HG02610 (cell line): ENCODE results near the gene HGFAC.

Experiments used
- ATAC-seq: cut with Tn5 transposase; IDR thresholded peaks from one replicate; pipeline ENCODE4 v1.9.1; 2021; ENCODE audit warnings: mild to moderate bottlenecking, moderate library complexity; ENCODE audit not compliant: unreplicated experiment

The HGFAC gene

DNA sequence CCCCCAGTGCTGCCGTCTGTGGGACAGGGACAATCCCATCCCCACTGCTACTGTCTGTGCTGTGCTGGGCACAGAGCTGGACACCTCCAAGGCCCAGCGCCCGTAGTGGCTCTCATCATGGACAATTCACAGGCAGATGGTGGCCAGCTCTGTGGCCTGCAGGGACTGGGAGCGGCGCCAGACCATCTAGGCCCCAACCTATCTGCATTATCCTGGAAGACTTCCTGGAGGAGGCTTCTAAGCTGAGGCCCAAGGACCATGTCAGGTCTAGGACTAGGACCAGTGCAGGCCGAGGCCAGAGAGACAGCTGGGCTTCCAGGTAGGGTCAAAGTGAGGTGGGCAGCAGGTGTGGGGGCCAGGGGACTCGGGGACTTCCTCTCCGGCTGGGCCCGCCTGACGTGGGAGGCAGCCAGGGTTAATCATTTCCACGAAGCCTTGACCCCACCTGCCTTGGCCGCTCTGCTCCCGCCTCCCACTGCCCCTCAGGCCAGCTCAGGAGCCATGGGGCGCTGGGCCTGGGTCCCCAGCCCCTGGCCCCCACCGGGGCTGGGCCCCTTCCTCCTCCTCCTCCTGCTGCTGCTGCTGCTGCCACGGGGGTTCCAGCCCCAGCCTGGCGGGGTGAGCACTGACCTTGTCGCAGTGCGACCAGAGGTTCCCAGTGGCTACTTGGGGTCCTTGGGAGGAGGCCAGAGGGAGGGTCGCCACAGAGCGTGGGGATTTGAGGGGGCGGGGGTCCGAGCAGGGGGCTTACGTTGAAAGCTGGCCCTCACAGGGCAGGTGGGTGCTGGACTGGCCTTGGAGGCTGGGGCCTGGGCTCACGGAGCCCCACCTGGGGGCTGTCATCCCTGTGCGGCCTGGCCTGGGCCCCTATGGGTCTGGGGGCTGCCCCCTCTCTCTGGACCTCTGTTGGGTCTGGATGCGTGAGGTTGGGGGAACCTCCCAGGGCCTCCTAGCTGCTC lies at the start of gene HGFAC:
TSS of gene HGFAC (plus strand) at position 468 of the 959 bp plus-strand sequence. CDS start at position 502, 34 bp downstream.
- ATAC-seq, result no peak

DNA sequence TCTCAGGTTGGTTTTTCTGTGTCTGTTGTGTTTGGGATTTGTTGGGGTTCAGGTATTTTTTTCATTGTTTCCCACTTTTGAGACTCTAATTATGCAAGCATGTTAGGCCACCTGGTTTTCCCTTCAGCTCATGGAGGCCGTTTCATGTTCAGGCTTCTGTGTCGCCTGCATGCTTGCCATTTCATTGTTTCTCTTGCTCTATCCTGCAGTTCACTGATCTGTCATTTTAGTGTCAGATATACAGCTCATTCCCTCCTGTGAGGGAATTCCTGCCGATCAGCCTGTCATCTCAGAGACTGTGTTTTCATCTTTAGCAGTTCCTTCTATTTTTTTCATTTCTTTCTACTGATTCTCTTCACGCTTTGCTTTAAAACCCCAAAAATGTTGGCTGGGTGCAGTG lies 49.4 kb upstream of the HGFAC start:
- no peak for ATAC-seq

DNA sequence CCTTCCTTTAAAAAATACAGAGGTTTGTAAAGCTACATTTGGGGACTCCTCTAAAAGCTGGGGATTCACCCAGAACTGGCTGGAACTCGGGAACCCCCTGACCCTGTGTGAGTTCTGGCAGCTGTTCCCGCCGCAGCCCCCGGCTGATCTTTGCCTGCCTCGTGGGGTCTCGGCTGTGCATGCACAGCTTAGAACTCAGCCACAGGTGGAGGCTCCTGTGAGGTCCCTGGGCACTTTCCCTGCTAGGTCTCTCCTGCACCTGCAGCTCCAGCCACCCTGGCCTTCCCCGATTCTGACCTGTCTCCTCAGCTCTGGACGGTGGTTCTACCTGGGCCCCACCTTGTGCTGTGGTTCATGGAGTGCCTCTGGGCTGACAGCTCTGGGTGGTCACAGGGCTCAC lies 48.6 kb upstream of the HGFAC start:
- no peak for ATAC-seq

DNA sequence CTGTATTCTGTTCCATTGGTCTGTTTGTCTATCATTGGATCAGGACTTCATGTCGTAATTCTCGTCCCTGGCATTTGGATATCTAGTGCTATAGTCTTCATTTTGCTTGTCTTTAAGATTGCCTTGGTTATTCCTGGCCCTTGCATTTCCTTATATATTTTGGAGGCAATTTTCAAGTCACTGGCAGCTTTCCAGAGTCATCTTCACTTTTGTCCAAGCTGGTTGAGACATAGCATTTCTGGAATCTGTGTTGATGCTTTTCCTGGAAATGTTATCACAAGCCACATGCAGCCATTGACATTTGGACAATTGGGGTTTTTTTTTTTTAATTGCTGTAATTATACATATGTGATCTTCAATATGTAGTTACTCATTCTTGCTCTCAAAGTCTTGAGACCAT lies 45.2 kb upstream of the HGFAC start:
- no peak for ATAC-seq

DNA sequence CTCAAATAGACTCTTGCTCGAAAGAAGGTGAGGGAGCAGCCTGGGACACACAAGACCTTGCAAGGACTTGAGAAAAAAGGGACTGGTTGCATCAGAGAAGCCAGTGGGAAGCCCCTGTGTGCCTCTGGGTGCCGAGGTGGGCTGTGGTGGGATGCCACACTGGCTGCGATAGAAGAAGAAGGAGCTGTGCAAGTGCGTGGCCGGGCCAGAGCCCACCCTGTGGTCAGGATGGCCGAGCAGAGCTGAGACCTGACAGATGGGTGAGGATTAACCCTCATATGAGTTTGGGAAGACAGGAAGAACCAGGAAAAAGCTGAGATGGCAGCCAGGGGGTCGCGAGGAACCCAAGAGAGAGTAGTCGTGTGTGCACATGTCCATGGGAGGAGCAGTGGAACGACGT lies 44.6 kb upstream of the HGFAC start:
- ATAC-seq, result no peak

DNA sequence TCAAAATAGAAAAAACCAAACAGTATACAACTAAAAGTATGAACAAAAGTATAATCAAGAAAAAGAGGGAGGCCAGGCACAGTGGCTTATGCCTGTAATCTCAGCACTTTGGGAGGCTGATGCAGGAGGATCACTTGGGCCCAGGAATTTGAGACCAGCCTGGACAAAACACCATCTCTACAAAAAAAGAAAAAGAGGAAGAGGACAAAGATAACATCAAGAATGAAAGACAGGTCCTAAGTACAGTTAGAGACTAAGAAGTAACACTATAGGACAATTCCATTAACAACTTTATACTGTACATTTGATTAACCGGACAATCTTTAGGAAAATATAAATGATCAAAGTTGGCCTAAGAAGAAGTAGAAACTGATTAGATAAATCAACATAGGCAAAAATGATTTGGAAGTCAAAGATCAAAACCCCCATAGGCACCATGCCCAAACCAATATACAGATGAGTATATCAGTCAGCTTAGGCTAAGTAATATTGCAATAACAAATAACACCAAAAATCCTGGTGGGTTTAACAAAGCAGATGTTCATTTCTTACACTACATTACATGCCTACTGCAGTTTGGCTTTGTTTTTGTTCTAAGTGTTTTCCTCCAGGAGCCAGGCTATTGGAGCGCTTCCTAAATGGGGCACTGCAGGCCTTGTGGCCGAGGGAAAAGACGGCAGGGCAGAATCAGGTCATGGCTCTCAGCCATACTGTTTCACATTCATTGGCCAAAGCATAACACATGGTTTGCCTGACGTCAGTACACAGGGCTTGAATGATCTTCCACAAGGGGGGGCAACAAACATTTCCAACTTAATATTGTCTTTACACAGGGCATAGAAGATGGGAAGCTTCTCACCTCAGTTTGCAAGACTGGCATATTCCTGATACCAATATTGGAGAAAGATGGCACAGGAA lies 42.2 kb upstream of the HGFAC start:
- ATAC-seq, result no peak

DNA sequence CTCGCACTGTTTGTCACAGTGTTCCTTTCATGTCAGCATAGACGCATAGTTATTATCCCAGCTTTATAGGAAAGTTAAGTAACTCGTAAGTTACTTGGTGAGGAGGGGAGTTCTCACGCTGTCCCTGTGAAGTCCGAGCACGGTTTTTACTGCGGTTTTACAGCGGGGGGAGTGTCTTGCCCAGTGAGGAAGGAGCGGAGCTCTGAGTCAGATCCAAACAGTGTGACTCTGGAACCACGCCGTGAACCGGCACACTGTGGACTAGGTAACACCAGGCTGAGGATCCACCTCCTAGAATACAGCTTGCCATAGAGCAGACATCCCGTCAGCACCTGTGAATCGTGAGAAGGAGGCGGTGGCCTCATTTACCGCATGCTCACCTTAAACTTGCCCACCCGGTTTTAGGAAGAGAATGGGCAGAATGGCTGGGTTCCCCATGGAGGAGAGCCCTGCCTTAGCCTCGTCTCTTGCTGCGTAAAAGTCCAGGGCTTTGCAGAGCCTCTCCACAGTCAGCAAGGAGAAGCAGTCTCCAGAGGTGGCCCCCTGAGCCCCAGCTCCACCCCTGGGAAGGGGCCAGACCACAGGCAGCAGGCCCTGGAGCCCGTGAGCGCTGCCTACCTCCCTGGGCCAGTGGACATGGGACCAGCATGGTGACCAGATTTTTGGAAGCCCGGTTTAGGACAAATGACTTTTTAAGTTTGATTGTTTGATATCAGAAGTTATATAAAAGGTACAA lies 40.2 kb upstream of the HGFAC start:
- no peak for ATAC-seq

DNA sequence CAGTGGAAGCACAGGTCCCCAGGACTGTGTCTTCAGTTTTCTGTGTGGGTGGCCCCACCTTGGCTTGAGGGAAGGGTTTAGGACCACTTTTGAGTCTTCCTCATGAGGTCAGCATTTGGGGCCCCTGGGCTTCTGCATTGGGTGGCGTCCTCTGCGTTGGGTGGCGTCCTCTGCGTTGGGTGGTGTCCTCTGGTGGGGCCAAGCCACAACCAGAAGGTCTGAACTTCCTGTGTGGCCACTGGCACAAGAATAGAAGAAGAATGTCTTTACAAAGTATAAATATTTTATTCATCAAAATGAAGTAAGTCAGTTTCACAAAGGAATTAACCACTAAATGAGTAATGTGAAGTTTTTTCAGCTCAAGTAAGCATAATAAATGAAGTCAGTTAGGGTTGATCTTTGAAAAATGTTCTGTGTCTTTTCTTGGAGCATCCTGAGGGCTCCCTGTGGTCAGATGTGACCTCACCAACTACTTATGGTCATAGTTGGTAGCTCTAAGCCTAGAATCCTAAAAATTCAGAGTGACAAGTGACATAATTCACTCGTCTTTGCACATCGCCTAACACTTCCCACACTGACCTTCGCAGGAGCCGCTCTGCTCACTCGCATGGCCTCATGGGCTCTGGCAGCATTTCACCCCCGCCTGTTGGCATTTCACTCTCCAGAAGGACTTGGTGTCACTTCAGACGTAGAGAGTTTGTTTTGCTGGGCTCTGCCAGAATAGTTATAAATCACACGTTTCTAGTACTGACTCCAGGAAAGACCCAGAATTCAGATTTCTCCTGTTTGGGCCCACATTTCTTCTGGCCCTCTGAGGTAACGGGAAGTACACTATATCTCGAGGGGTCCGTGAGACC lies 39.0 kb upstream of the HGFAC start:
- no peak for ATAC-seq

DNA sequence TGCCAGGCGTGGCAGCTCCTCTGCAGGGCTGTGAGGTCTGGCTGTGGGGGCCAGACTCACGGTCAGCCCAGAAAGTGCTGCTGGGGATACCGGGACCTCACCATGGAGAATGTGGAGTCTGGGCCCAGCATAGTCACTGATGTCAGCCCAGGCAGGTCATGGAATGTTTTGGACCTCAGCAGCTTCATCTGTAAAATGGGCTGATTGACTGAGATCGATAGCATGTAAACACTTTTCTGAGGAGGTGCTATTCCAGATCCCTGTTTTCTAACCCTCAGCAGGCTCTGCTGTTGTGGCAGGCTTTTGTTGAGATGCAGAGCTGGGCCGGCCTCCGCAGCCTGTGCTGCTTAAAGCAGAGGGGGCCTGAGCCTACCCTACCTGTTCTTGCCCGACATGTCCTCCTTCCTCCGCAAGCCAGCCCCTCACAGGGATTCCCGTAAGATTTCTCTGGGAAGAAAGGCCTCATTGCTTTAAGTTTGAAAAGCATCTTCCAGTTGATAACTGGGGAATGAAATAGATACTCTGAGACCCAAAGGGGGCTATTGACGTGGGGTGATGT lies 38.3 kb upstream of the HGFAC start:
- no peak for ATAC-seq

DNA sequence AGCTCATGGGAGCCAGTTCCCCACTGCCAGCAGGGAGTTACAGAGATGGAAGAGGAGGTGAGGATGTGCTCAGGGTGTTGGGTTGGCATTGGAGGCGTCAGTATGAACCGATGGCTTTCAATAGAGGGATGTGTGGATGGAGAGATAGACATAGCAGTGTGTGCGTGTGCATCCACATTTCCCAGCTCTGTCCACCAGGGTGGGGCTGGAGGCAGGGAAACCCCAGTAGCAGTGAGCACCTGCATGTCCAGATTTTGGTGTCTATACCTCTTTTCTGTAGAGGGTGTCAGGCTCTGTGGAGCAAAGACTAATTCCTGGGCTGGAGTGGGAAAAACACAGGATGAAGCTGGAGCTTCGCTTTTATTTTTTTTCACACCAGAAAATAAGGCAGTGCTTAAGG lies 37.2 kb upstream of the HGFAC start:
- ATAC-seq, result no peak

DNA sequence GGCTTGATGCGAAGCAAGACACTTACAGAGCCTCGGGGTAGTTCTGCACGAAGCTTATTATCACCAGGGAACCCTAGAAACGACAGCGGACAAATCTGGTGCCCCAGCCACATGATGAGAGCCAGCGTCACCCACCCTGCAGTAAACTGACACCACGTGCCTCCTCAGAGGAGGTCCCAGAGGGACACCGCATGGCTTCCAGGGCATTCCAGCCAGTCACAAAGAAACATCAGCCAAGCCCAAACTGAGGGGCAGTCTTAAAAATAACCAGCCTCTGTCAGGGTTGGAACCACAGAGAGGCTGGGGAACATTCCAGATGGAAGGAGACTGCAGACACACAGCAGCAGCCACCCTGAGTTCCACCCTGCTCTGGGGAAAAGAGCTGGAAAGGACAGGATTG lies 36.6 kb upstream of the HGFAC start:
- no peak for ATAC-seq

DNA sequence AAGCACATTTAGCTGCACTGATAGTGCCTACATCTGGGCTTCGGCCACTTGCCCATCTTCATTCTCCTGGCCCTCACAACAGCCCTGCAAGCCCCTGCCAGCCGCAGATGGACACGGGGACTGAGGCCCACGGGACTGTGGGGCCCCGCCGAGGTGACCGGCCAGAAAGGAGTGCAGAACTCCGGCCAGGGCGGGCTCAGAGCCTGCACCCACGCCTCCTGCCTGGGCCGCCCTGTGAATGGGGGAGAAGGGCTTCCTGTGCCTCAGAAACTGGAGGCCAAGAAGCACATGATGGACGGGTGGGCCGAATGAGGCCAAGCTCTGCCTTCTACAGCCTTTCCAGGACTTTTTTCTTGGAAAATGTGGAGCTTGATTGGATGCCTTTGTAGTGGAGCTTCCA lies 35.7 kb upstream of the HGFAC start:
- no peak for ATAC-seq

DNA sequence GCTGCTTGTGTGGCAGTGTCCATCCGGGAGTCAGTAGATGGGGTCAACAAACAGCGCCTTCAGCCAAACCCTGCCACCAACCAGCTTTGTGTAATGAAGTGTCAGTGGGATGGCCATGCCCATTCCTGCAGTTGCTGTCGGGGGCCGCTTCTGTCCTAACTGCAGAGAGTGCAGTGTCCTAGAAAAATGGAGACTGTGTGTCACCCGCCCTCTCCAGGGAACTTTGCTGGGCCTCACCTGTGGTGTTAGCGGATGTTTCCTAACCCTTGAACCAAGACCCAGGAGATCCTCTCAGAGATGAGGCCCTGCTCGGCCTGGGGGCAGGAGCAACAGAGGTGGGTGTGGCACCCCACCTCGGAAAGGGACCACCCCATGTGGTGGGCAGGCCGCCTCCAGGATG lies 35.3 kb upstream of the HGFAC start:
- ATAC-seq, result no peak

DNA sequence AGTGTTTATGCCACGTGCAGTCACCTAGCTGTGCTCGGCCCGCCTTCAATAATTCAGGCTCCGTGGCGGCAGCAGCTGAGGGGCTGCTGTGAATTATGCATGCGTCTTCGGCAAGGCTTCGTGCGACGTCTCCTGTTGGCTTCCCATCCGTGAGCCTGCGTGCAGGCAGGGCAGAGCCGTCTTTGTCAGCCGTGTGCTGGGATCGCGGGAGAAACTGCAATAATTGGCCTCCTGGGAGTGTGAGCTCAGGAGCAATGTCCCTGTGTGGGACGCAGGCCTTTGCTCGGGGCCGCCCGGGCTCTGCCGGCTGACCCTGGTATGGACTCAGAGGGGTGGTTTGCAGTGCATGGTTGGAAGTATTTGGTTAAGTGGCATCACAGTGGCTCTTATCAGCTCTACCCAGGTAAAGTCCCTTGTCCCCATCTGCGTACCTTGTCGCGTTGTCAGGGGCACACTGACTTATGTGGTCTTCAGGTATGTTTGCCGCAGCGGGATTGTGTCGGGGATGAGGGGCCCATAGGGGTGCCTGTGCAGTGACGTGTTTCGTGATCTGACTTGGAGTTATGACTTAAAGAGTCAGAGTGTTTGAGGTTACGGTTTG lies 34.5 kb upstream of the HGFAC start:
- no peak for ATAC-seq

DNA sequence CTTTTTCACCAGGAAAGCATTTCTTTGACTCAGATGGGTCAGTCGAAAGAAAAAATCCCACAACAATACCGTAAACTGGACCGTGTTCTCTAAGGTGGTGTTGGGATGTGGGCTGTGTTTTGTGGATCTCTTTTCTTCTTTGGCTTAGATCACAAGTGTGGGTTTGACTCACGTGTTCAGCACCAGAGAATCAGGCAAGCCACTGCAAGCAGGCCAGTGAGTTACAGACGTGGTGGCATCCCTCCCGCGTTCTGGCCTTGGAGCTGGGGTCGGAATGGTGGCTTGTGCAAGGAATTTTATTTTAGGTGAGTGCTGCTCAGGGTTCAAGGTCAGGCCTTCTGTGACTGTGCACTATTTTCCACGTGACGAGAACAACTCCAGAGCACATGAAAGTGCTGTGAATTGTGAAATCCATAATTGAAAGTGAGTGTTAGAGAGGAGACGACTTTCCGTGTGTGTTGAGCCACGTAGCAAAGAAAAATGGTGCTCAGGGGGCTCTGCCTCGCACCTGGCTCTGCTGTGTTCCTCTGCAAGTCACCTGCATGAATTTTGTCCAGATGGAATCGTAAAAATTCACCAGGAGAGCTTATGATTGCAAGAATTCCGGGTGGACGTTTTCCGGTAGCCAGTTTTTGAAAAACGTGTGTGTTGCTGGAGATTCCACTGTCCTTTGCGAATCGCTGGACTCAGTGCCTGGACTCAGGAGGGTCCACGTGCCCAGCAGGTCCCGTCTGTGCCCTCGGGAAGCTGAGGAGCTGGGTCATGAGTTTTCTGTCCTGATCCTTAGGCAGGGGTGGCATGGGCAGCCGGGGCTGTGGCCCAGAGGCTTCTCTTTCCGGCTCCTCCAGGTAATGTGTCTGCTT lies 33.6 kb upstream of the HGFAC start:
- ATAC-seq, result no peak

DNA sequence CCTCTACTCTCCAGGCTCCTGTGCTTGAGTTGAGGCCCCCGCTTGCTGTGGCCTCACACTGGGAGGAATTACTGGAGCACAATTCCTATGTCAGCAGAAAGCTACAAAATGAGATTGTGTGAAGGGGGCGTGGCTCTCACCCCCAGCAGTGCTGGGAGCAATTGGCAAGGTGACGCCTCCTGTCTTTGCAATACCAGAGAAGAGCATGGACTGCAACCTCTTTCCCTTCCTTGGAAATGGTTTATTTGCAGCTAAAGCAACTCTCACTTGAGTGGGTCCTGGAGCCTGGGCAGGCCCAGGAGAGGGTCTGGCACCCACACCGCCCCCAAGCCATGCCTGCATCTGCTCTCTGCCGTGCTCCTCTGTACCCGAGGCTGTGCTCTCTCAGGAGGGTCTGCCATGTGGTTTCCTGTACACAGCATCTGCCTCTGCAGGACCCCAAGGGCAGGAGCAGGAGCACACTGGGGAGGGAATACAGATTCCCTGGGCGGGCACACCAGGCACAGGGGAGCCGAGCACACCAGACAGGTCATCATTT lies 32.9 kb upstream of the HGFAC start:
- no peak for ATAC-seq

DNA sequence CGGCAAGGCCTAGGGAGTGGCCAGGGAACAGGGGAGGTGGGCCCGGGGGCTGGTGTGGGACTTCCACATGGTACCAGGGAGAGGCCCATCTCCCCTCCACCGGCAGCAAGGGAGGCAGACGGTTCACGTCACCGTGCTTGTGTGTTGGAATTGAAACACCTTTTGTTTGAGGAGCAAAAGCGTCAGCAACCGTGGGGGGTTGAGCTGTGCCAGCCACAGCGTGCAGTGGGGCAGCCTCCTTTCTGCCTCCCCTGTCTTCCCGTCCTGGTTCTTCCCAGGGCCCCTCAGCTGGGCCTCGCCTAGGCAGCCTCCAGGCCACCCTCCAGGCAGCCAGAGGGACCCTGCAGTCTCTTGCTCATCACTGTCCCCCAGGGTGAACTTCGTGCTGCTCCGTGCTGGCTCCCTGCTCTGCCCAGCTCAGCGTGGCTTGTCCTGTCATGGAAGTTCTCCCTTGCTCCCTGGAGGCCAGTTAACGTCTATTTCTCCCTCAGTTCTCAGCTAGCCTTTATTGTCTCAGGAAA lies 32.1 kb upstream of the HGFAC start:
- no peak for ATAC-seq
